Thymus (tissue), 11 donors: ENCODE measurements around the gene TLX2. TPM values are rescaled to one million over a fixed set of nuclear protein-coding genes. Genes with fewer than 3 reads are reported as not detected.

Experiments used
- DNase-seq, 9 donors: peaks; one replicate each; pipeline ENCODE4 v3.0.0-alpha.2; 2013; ENCODE audit warnings: low spot score in 9 of 9, low read depth in 6 of 9, missing footprints in 1 of 9
- H3K27ac ChIP-seq, 2 donors: one replicate each; pipeline ENCODE4 v1.5.1; 2013; ENCODE audit warnings: control low read depth in 1 of 2, low read depth in 1 of 2, low read length in 1 of 2, mild to moderate bottlenecking in 1 of 2, moderate library complexity in 1 of 2
- H3K27me3 ChIP-seq, 2 donors: one replicate each; pipeline ENCODE4 v1.5.1; 2013; ENCODE audit warnings: low read length in 1 of 2; ENCODE audit not compliant: control insufficient read depth in 2 of 2, insufficient read depth in 1 of 2
- H3K36me3 ChIP-seq, 2 donors: one replicate each; pipeline ENCODE4 v1.5.1; 2013; ENCODE audit warnings: low read length in 1 of 2, mild to moderate bottlenecking in 1 of 2, moderate library complexity in 1 of 2; ENCODE audit not compliant: control insufficient read depth in 2 of 2, insufficient read depth in 2 of 2
- H3K4me1 ChIP-seq, 2 donors: one replicate each; pipeline ENCODE4 v1.5.1; 2013; ENCODE audit warnings: low read length in 2 of 2; ENCODE audit not compliant: control insufficient read depth in 2 of 2, insufficient read depth in 2 of 2
- H3K4me3 ChIP-seq, 2 donors: one replicate each; pipeline ENCODE4 v1.5.1; 2013; ENCODE audit warnings: low read length in 2 of 2, control low read depth in 1 of 2, mild to moderate bottlenecking in 1 of 2
- H3K9me3 ChIP-seq, 2 donors: one replicate each; pipeline ENCODE4 v1.5.1; 2013; ENCODE audit warnings: low read length in 1 of 2, mild to moderate bottlenecking in 1 of 2; ENCODE audit not compliant: control insufficient read depth in 2 of 2, insufficient read depth in 1 of 2
- polyA plus RNA-seq: library from polyadenylated mRNA; stranded (reverse); fragments of 200-250 nt; gene quantifications from one replicate; pipeline ENCODE4 v1.2.3, GENCODE V29; 2013
- total RNA-seq: library from RNA; stranded (reverse); fragments of 120-200 nt; gene quantifications from one replicate; pipeline ENCODE4 v1.2.4, GENCODE V29; 2013
- donor health status: healthy.

TLX2 gene
- total and polyA plus RNA-seq, 2 donors: 0.11 to 0.19 TPM

GRCh38 chr2:74566754-74567085 is 52.5 kb downstream of the TLX2 start:
- H3K27me3 ChIP-seq: peaks cover 0 to 4% of the 10 kb centered on the region in 2 donors
- H3K4me3 ChIP-seq: no peak overlapping the region
- no peaks in the 10 kb centered on the region for H3K4me1 ChIP-seq
- no peaks in the 10 kb centered on the region for H3K9me3 ChIP-seq
- H3K36me3 ChIP-seq: no peaks in the 10 kb centered on the region
- DNase-seq: no peak
- H3K27ac ChIP-seq: no peak overlapping the region

Other genes starting within 250 kb of the TLX2 start
- gene SLC4A5, start 171.0 kb upstream of the TLX2 start, total RNA-seq: 0.85 TPM
- gene SLC4A5, start 171.0 kb upstream of the TLX2 start, polyA plus RNA-seq: 2.5 TPM
- gene DCTN1, start 134.1 kb upstream of the TLX2 start, total RNA-seq: 54.3 TPM
- 68.2 TPM for gene DCTN1, start 134.1 kb upstream of the TLX2 start, polyA plus RNA-seq
- 0.66 TPM for gene C2orf81, start 92.8 kb upstream of the TLX2 start, total RNA-seq
- 5.3 TPM for gene C2orf81, start 92.8 kb upstream of the TLX2 start, polyA plus RNA-seq
- gene WDR54, start 92.7 kb upstream of the TLX2 start, total RNA-seq: 35.6 TPM
- 32.5 TPM for gene WDR54, start 92.7 kb upstream of the TLX2 start, polyA plus RNA-seq
- gene RTKN, start 72.5 kb upstream of the TLX2 start, total RNA-seq: 9.5 TPM
- 17.2 TPM for gene RTKN, start 72.5 kb upstream of the TLX2 start, polyA plus RNA-seq
- gene INO80B, start 59.4 kb upstream of the TLX2 start, total RNA-seq: 27.0 TPM
- 53.0 TPM for gene INO80B, start 59.4 kb upstream of the TLX2 start, polyA plus RNA-seq
- 56.4 TPM for gene WBP1, start 56.0 kb upstream of the TLX2 start, total RNA-seq
- 114 TPM for gene WBP1, start 56.0 kb upstream of the TLX2 start, polyA plus RNA-seq
- gene MOGS, start 49.1 kb upstream of the TLX2 start, total RNA-seq: 27.6 TPM
- 38.5 TPM for gene MOGS, start 49.1 kb upstream of the TLX2 start, polyA plus RNA-seq
- 101 TPM for gene MRPL53, start 41.8 kb upstream of the TLX2 start, total RNA-seq
- 67.7 TPM for gene MRPL53, start 41.8 kb upstream of the TLX2 start, polyA plus RNA-seq
- gene CCDC142, start 31.5 kb upstream of the TLX2 start, total RNA-seq: 9.1 TPM
- gene CCDC142, start 31.5 kb upstream of the TLX2 start, polyA plus RNA-seq: 6.7 TPM
- 10.3 TPM for gene TTC31, start 31.4 kb upstream of the TLX2 start, total RNA-seq
- 23.5 TPM for gene TTC31, start 31.4 kb upstream of the TLX2 start, polyA plus RNA-seq
- 0.09 TPM for gene LBX2, start 14.8 kb upstream of the TLX2 start, total RNA-seq
- gene LBX2, start 14.8 kb upstream of the TLX2 start, polyA plus RNA-seq: 0.89 TPM
- 14.1 TPM for gene PCGF1, start 6.8 kb upstream of the TLX2 start, total RNA-seq
- 29.0 TPM for gene PCGF1, start 6.8 kb upstream of the TLX2 start, polyA plus RNA-seq
- 0.14 TPM for gene DQX1, start 11.8 kb downstream of the TLX2 start, total RNA-seq
- 0.78 TPM for gene DQX1, start 11.8 kb downstream of the TLX2 start, polyA plus RNA-seq
- gene AUP1, start 15.3 kb downstream of the TLX2 start, total RNA-seq: 59.5 TPM
- 208 TPM for gene AUP1, start 15.3 kb downstream of the TLX2 start, polyA plus RNA-seq
- 42.9 TPM for gene HTRA2, start 15.5 kb downstream of the TLX2 start, total RNA-seq
- 70.6 TPM for gene HTRA2, start 15.5 kb downstream of the TLX2 start, polyA plus RNA-seq
- 1.4 TPM for gene LOXL3, start 39.5 kb downstream of the TLX2 start, total RNA-seq
- gene LOXL3, start 39.5 kb downstream of the TLX2 start, polyA plus RNA-seq: 1.6 TPM
- gene DOK1, start 40.3 kb downstream of the TLX2 start, total RNA-seq: 14.3 TPM
- gene DOK1, start 40.3 kb downstream of the TLX2 start, polyA plus RNA-seq: 17.2 TPM
- gene M1AP, start 133.9 kb downstream of the TLX2 start, total RNA-seq: 0.94 TPM
- 0.55 TPM for gene M1AP, start 133.9 kb downstream of the TLX2 start, polyA plus RNA-seq
- gene SEMA4F, start 139.8 kb downstream of the TLX2 start, total RNA-seq: 2.5 TPM
- 3.5 TPM for gene SEMA4F, start 139.8 kb downstream of the TLX2 start, polyA plus RNA-seq